Testis (tissue), 3 donors: ENCODE data around the gene SVOPL. TPM values are rescaled to one million over a fixed set of nuclear protein-coding genes. Genes with fewer than 3 reads are reported as not detected.

Experiments used
- DNase-seq: peaks from one replicate; pipeline ENCODE4 v3.0.0-alpha.2; 2019
- H3K27ac ChIP-seq, 2 donors: fragments of 200-600 bp; sonication (generic); one replicate each; pipeline ENCODE4 v1.5.1; 2019
- H3K27me3 ChIP-seq: fragments of 200-600 bp; sonication (generic); one replicate; pipeline ENCODE4 v1.5.1; 2019
- H3K36me3 ChIP-seq: fragments of 200-600 bp; sonication (generic); one replicate; pipeline ENCODE4 v1.5.1; 2017; ENCODE audit warnings: low read depth; ENCODE audit errors: missing control alignments
- H3K4me1 ChIP-seq: fragments of 200-600 bp; sonication (generic); one replicate; pipeline ENCODE4 v1.5.1; 2019
- H3K4me3 ChIP-seq, 2 donors: fragments of 200-600 bp; sonication (generic); one replicate each; pipeline ENCODE4 v1.5.1; 2017 to 2019
- H3K9me3 ChIP-seq: fragments of 200-600 bp; sonication (generic); one replicate; pipeline ENCODE4 v1.5.1; 2017
- POLR2A ChIP-seq: fragments of 450-650 bp; IDR thresholded peaks from one replicate; pipeline ENCODE4 v1.6.1; 2017; ENCODE audit warnings: antibody characterized with exemption, mild to moderate bottlenecking, moderate library complexity
- WGBS, 2 donors: methylation state at CpG; one replicate each; pipeline ENCODE4 v1.1.5; 2018; 5-methylcytosine and 5-hydroxymethylcytosine counted together
- intact Hi-C: fragments of 100-400 bp; cut with DNase I; formaldehyde crosslinking; loops from one replicate; pipeline ENCODE4 v1.15.1; 2023; ENCODE audit warnings: low total_unique reads
- polyA plus RNA-seq: library from polyadenylated mRNA; stranded (reverse); fragments of 350-450 nt; fragmentation: Illumina TruSeq; extraction: RNeasy Lipid Tissue Mini Kit (QIAGEN cat#74804); gene quantifications from one replicate; pipeline ENCODE4 v1.2.3, GENCODE V29; 2014; ENCODE audit warnings: low read depth, low replicate concordance; ENCODE audit not compliant: insufficient read depth
- total RNA-seq, 2 donors: library from RNA; depleted of rRNA; stranded (reverse); fragments of >200 nt; gene quantifications; one replicate each; pipeline ENCODE4 v1.2.3, GENCODE V29; 2016
- TF ChIP-seq, protein P1 (sequence below), 3 experiments: fragments of 450-650 bp in 2 of 3; fragments of 200-600 bp in 1 of 3; sonication (generic) in 1 of 3; IDR thresholded peaks; one replicate each; pipeline ENCODE4 v1.5.1; 2016 to 2019; ENCODE audit warnings: antibody characterized with exemption in 3 of 3, mild to moderate bottlenecking in 2 of 3, moderate library complexity in 1 of 3

Gene SVOPL
- total and polyA plus RNA-seq, 3 donors from 2014 or later: 1.1 to 4.0 (median 1.7) TPM

DNA sequence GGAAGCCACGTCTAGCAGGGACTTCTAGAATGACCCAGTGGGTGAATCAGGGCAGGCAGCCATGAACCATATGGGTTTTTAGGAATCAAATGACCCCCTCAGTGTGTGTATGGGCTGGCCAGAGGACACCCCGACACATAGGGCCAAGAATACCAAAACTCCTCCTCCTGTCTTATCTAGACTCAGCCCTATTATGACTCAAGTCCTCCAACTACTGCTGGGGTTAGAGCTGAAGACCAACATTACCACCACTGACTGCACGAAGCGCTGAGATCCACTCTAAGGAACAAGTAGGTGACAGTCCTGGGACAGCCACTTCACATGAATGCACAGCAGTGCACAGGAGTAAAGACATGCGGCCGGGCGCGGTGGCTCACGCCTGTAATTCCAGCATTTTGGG lies 11.5 kb upstream of the SVOPL start:
- no peaks in the 10 kb centered on the region for H3K4me1 ChIP-seq
- 95 to 98% methylated on average over 8 to 9 of the region's 9 CpGs for WGBS, 2 donors
- intact Hi-C loops: no loop called here

DNA sequence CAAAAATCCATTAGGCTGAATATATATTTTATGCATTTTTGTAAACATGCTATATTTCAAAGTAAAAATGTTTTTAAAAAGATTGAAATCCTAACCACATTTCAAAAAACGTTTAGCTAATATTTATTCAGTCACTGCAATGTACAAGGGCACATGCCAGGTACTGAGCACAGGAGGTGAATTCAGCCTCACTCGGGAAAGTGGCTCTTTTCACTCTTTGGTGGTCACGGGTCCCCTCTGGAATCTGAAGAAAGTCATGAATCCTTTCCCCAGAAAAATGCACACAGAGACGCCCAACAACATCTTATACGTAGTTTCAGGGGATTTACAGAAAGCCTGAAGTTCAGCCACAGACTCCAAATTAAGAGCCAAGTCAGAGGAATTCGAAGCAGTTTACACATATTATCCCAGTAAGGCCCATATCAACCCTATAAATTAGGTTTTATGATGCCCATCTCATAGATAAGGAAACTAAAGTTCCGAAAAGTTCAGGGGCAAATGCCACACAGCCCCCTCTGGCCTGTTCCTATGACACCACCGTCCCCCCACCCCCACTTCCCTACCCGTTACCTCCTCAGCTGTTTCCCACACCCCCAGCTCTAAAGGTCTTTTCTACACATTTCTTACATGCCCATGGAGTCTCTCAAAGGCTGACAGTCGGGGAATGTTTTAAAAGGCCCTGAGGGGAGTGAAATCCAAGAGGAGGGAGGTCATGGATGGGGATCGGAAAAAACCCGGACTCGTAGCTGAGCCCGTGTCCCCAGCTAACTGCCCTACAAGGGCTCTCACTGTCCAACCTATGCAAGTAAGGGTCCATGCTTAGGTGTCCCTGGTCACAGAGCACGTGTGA lies 9.6 kb upstream of the SVOPL start:
- intact Hi-C loops: no loop called here
- no peak overlapping the region for H3K27ac ChIP-seq
- whole genome bisulfite sequencing, 2 donors: 74 to 79% methylated on average over 15 of the region's 15 CpGs
- no peak overlapping the region for H3K4me3 ChIP-seq
- no peak for DNase-seq
- no peak for TF ChIP-seq POLR2A
- TF ChIP-seq, protein P1, sequence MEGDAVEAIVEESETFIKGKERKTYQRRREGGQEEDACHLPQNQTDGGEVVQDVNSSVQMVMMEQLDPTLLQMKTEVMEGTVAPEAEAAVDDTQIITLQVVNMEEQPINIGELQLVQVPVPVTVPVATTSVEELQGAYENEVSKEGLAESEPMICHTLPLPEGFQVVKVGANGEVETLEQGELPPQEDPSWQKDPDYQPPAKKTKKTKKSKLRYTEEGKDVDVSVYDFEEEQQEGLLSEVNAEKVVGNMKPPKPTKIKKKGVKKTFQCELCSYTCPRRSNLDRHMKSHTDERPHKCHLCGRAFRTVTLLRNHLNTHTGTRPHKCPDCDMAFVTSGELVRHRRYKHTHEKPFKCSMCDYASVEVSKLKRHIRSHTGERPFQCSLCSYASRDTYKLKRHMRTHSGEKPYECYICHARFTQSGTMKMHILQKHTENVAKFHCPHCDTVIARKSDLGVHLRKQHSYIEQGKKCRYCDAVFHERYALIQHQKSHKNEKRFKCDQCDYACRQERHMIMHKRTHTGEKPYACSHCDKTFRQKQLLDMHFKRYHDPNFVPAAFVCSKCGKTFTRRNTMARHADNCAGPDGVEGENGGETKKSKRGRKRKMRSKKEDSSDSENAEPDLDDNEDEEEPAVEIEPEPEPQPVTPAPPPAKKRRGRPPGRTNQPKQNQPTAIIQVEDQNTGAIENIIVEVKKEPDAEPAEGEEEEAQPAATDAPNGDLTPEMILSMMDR (IDR thresholded peaks at IDR 0.05): no peak
- no peaks in the 10 kb centered on the region for H3K27me3 ChIP-seq
- H3K4me1 ChIP-seq: no peaks in the 10 kb centered on the region
- H3K9me3 ChIP-seq: no peaks in the 10 kb centered on the region
- H3K36me3 ChIP-seq: no peaks in the 10 kb centered on the region

More for the DNA sequence above, 11.5 kb upstream of the SVOPL start:
- Histone ChIP-seq H3K4me3 (no peak overlapping the region), H3K9me3 (no peaks in the 10 kb centered on the region), H3K27ac (no peak overlapping the region), H3K27me3 (no peaks in the 10 kb centered on the region), H3K36me3 (no peaks in the 10 kb centered on the region)
- DNase-seq: no peak
- TF ChIP-seq POLR2A: no peak
- TF ChIP-seq, protein P1 (IDR thresholded peaks at IDR 0.05): no peak

DNA sequence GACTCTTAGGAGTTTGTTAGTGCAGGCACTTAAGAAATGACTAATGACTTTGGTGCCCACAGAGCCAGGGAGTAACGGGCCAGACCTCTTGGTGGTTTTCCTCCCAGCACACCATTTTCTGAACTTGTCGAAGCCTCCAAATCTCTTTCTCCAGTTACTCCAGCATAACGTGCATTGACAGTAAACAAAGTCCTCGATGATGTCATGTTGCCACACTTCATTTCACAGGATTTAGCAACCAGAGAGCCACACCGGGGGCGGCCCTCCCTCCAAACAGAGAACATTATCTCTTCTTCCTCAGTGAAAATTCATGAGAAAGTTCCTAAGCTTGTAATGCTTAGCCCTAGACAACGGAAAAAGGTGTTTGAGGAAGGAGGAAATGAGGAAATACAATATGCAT lies 4.0 kb upstream of the SVOPL start:
- no peak for TF ChIP-seq POLR2A
- TF ChIP-seq, protein P1 (IDR thresholded peaks at IDR 0.05): no peak
- Histone ChIP-seq H3K4me3 (no peak overlapping the region), H3K27me3 (no peaks in the 10 kb centered on the region), H3K36me3 (no peaks in the 10 kb centered on the region), H3K9me3 (no peaks in the 10 kb centered on the region), H3K27ac (no peak overlapping the region), H3K4me1 (no peaks in the 10 kb centered on the region)
- WGBS, 2 donors: 86 to 87% methylated on average over 7 of the region's 7 CpGs
- DNase-seq: no peak
- intact Hi-C loops: no loop called here

DNA sequence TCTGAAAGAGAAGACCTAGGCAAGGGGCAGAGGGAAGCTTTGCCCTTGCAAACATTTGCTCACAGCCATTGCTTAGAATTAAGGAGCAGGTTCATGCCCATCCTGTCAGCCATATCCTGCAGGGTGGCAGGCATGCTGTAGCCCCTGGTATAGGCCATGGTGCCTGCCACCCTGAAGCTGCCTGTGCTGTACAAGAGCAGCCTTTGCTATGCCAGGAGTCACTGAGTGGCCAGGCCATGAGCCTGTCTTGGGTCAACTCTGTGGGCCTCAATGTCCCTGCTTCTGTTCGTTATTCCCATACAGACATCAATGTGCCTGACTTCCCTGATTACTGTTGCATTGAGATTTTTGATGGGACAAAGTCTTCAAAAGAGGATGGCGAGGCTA lies 368 bp upstream of the SVOPL start:
- no peaks in the 10 kb centered on the region for H3K4me1 ChIP-seq
- no peaks in the 10 kb centered on the region for H3K9me3 ChIP-seq
- DNase-seq: no peak
- WGBS, 2 donors: 82 to 94% methylated on average over 2 of the region's 2 CpGs
- intact Hi-C loops: no loop called here
- H3K27ac ChIP-seq: no peak overlapping the region
- TF ChIP-seq POLR2A: no peak
- TF ChIP-seq, protein P1 (IDR thresholded peaks at IDR 0.05): no peak
- no peaks in the 10 kb centered on the region for H3K36me3 ChIP-seq
- no peak overlapping the region for H3K4me3 ChIP-seq
- H3K27me3 ChIP-seq: no peaks in the 10 kb centered on the region

DNA sequence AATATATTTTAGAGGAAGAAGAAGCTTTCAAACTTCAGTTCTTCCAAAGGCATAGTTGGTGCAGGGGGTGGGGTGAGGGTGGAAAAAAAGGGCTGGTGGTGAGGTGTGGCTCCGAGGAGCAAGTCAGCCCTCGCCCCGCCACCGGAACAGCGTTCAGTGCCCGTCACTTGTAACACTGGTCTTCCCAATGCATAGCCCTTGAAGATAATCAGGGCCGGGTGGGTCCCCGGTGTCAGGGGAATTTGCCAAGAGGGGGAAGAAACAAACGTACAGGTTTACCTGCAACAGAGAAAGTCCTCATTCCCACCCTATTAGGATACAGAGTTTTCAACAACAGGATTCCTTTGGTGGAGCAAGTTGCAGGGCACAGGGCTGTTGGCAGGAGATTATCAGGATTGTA lies 1.5 kb downstream of the SVOPL start:
- Histone ChIP-seq H3K36me3 (no peaks in the 10 kb centered on the region), H3K27ac (no peak overlapping the region), H3K4me1 (no peaks in the 10 kb centered on the region), H3K4me3 (no peak overlapping the region), H3K9me3 (no peaks in the 10 kb centered on the region), H3K27me3 (no peaks in the 10 kb centered on the region)
- 85 to 87% methylated on average over 8 to 9 of the region's 9 CpGs for WGBS, 2 donors
- intact Hi-C loops: no loop called here
- TF ChIP-seq, protein P1 (IDR thresholded peaks at IDR 0.05): no peak
- no peak for TF ChIP-seq POLR2A
- DNase-seq: no peak
